SK-N-SH (cell line): ENCODE measurements around the gene GALNTL6. TPM values are rescaled to one million over a fixed set of nuclear protein-coding genes. Genes with fewer than 3 reads are reported as not detected.

ENCODE experiments used
- CTCF ChIA-PET: fragments of 300-600, 350-600 bp; formaldehyde crosslinking; extraction: SDS; loops from one replicate; lab custom pipeline; 2021; lab: Yijun Ruan, JAX
- POLR2A ChIA-PET: fragments of 350-600 bp; sonication (Branson Sonifier 250); formaldehyde crosslinking; extraction: SDS; loops from one replicate; lab custom pipeline; 2020; ENCODE audit warnings: antibody characterized with exemption, inconsistent platforms; lab: Yijun Ruan, JAX
- DNase-seq: peaks from one replicate; pipeline ENCODE4 v3.0.0; 2012
- H2AFZ ChIP-seq: fragments of 200-600 bp; sonication (generic); 2 replicates; pipeline ENCODE4 v1.8.1; 2016; ENCODE audit warnings: antibody characterized with exemption, mild to moderate bottlenecking, low read depth
- H3F3A ChIP-seq: fragments of 200-600 bp; sonication (generic); replicated peaks from 2 replicates; pipeline ENCODE3; 2016; ENCODE audit warnings: antibody characterized with exemption, mild to moderate bottlenecking; ENCODE audit not compliant: insufficient read depth
- H3K27ac ChIP-seq, 2 experiments: fragments of 200-500 bp in 1 of 2; fragments of 200-600 bp in 1 of 2; sonication (Bioruptor generic) in 1 of 2; sonication (generic), shearing (Covaris generic) in 1 of 2; 2 replicates each; pipeline versions ENCODE4 v1.5.1 to v1.6.1; 2014 to 2016; ENCODE audit warnings: low read depth in 2 of 2, inconsistent platforms in 1 of 2, low read length in 1 of 2, mild to moderate bottlenecking in 1 of 2, mixed read lengths in 1 of 2
- H3K27me3 ChIP-seq: fragments of 200-600 bp; sonication (generic), shearing (Covaris generic); 2 replicates; pipeline ENCODE4 v1.6.1; 2016; ENCODE audit warnings: mixed run types; ENCODE audit not compliant: insufficient read depth
- H3K36me3 ChIP-seq, 2 experiments: fragments of 200-500 bp in 1 of 2; fragments of 200-600 bp in 1 of 2; sonication (Bioruptor generic) in 1 of 2; sonication (generic) in 1 of 2; replicated peaks in 1 of 2; 2 replicates each; pipeline versions ENCODE3 to v1.5.1; 2014 to 2016; ENCODE audit warnings: low read length in 1 of 2, mild to moderate bottlenecking in 1 of 2; ENCODE audit not compliant: insufficient read depth in 2 of 2, control insufficient read depth in 1 of 2
- H3K4me1 ChIP-seq, 2 experiments: fragments of 200-500 bp in 1 of 2; fragments of 200-600 bp in 1 of 2; sonication (Bioruptor generic) in 1 of 2; sonication (generic), shearing (Covaris generic) in 1 of 2; 2 replicates each; pipeline versions ENCODE4 v1.5.1 to v1.6.1; 2014 to 2016; ENCODE audit warnings: low read depth in 1 of 2, low read length in 1 of 2, mixed run types in 1 of 2; ENCODE audit not compliant: insufficient read depth in 2 of 2, control insufficient read depth in 1 of 2
- H3K4me2 ChIP-seq: fragments of 200-600 bp; sonication (generic), shearing (Covaris generic); 2 replicates; pipeline ENCODE4 v1.6.1; 2017; ENCODE audit warnings: mixed run types
- H3K4me3 ChIP-seq, 2 experiments: fragments of 200-500 bp in 1 of 2; fragments of 200-600 bp in 1 of 2; sonication (Bioruptor generic) in 1 of 2; sonication (generic), shearing (Covaris generic) in 1 of 2; 2 replicates each; pipeline versions ENCODE4 v1.5.1 to v1.8.1; 2014 to 2016; ENCODE audit warnings: low read depth in 2 of 2, inconsistent platforms in 1 of 2, low read length in 1 of 2, mild to moderate bottlenecking in 1 of 2, mixed read lengths in 1 of 2, moderate library complexity in 1 of 2
- H3K79me2 ChIP-seq: fragments of 200-600 bp; sonication (generic); 2 replicates; pipeline ENCODE4 v1.8.1; 2017; ENCODE audit warnings: mild to moderate bottlenecking; ENCODE audit not compliant: insufficient read depth
- H3K9ac ChIP-seq: fragments of 200-600 bp; sonication (generic); 2 replicates; pipeline ENCODE4 v1.6.1; 2017; ENCODE audit warnings: mixed run types
- H3K9me2 ChIP-seq: fragments of 200-600 bp; sonication (generic); 2 replicates; pipeline ENCODE4 v1.6.1; 2017; ENCODE audit warnings: mixed run types
- H3K9me3 ChIP-seq: fragments of 200-600 bp; sonication (generic); 2 replicates; pipeline ENCODE4 v1.6.1; 2017; ENCODE audit warnings: mixed run types, mild to moderate bottlenecking, moderate library complexity
- H4K20me1 ChIP-seq: fragments of 200-600 bp; sonication (generic); 2 replicates; pipeline ENCODE4 v1.6.1; 2017; ENCODE audit warnings: mild to moderate bottlenecking, mixed run types; ENCODE audit not compliant: insufficient read depth
- ELF1 ChIP-seq: IDR thresholded peaks from 2 replicates; pipeline ENCODE4 v1.4.0; 2012
- EP300 ChIP-seq, 2 experiments: IDR thresholded peaks; 2 replicates each; pipeline versions ENCODE4 v1.4.0 to v1.6.1; 2012; ENCODE audit warnings: borderline replicate concordance in 1 of 2, low read depth in 1 of 2, low read length in 1 of 2
- FOSL2 ChIP-seq: IDR thresholded peaks from 2 replicates; pipeline ENCODE4 v1.4.0; 2012; ENCODE audit warnings: low read depth, mild to moderate bottlenecking, moderate library complexity, borderline replicate concordance
- IRF3 ChIP-seq: fragments of 150-350 bp; IDR thresholded peaks from 2 replicates; pipeline ENCODE4 v1.6.1; 2016; ENCODE audit warnings: mild to moderate bottlenecking, low read depth, low read length
- JUND ChIP-seq: IDR thresholded peaks from 2 replicates; pipeline ENCODE4 v1.4.0; 2012
- MAX ChIP-seq: IDR thresholded peaks from 2 replicates; pipeline ENCODE4 v1.4.0; 2012; ENCODE audit warnings: low read depth
- MEF2A ChIP-seq: IDR thresholded peaks from 2 replicates; pipeline ENCODE4 v1.4.0; 2012; ENCODE audit warnings: low read depth, borderline replicate concordance
- NFIC ChIP-seq: IDR thresholded peaks from 2 replicates; pipeline ENCODE4 v1.4.0; 2012; ENCODE audit warnings: borderline replicate concordance
- NRF1 ChIP-seq: IDR thresholded peaks from 2 replicates; pipeline ENCODE4 v1.6.1; 2012; ENCODE audit warnings: low read depth, mild to moderate bottlenecking, low read length
- PBX3 ChIP-seq: IDR thresholded peaks from 2 replicates; pipeline ENCODE4; 2012
- RAD21 ChIP-seq: IDR thresholded peaks from 2 replicates; pipeline ENCODE4 v1.6.1; 2012; ENCODE audit warnings: mild to moderate bottlenecking, low read length
- RCOR1 ChIP-seq: fragments of 150-350 bp; IDR thresholded peaks from 2 replicates; pipeline ENCODE4 v1.6.1; 2017; ENCODE audit warnings: antibody characterized with exemption, low read length
- REST ChIP-seq: IDR thresholded peaks from 2 replicates; pipeline ENCODE4 v1.6.1; 2012; ENCODE audit warnings: mild to moderate bottlenecking, low read depth, low read length, moderate library complexity
- RFX5 ChIP-seq: IDR thresholded peaks from 2 replicates; pipeline ENCODE4 v1.6.1; 2012; ENCODE audit warnings: mild to moderate bottlenecking, improper control_type of control experiment, low read length
- SIN3A ChIP-seq: IDR thresholded peaks from 2 replicates; pipeline ENCODE4 v1.6.1; 2012; ENCODE audit warnings: low read depth, mild to moderate bottlenecking, low read length, moderate library complexity, borderline replicate concordance
- SMC3 ChIP-seq: IDR thresholded peaks from 2 replicates; pipeline ENCODE4 v1.6.1; 2012; ENCODE audit warnings: low read depth, low read length, improper control_type of control experiment
- TAF1 ChIP-seq: IDR thresholded peaks from 2 replicates; pipeline ENCODE4 v1.6.1; 2012; ENCODE audit warnings: low read depth, mild to moderate bottlenecking, low read length, moderate library complexity, borderline replicate concordance
- TEAD4 ChIP-seq: IDR thresholded peaks from 2 replicates; pipeline ENCODE4 v1.4.0; 2012; ENCODE audit warnings: mild to moderate bottlenecking, borderline replicate concordance; ENCODE audit not compliant: insufficient read depth
- USF2 ChIP-seq: fragments of 150-350 bp; IDR thresholded peaks from 2 replicates; pipeline ENCODE4 v1.6.1; 2017; ENCODE audit warnings: antibody characterized with exemption, low read length, low read depth, borderline replicate concordance
- YY1 ChIP-seq: IDR thresholded peaks from 2 replicates; pipeline ENCODE4 v1.4.0; 2012; ENCODE audit warnings: low read depth, mild to moderate bottlenecking
- ZBTB33 ChIP-seq: IDR thresholded peaks from 2 replicates; pipeline ENCODE4 v1.4.0; 2012; ENCODE audit warnings: low read depth, borderline replicate concordance
- WGBS: methylation state at CpG from one replicate; pipeline ENCODE4 v1.1.6; 2017; ENCODE audit warnings: low lambda C conversion rate; 5-methylcytosine and 5-hydroxymethylcytosine counted together
- polyA plus RNA-seq, 3 experiments: library from polyadenylated mRNA; depleted of rRNA; stranded (reverse); fragments of >200 nt; gene quantifications; 2 replicates each; pipeline ENCODE4 v1.2.3, GENCODE V29; 2012

Gene GALNTL6
- polyA plus RNA-seq, 1 of the 3 experiments (the other 2 are of a cell fraction) = 0.07 TPM

GRCh38 chr4:172141025-172141424, 327.8 kb downstream of the GALNTL6 start (continued):
- no peak for TF ChIP-seq REST
- no peak for TF ChIP-seq USF2

GRCh38 chr4:172142281-172142741, 329.1 kb downstream of the GALNTL6 start:
- Histone ChIP-seq H3K9ac (no peak overlapping the region), H3K9me3 (no peaks in the 10 kb centered on the region), H3K36me3 (no peaks in the 10 kb centered on the region), H3K9me2 (no peaks in the 10 kb centered on the region), H2AFZ (no peak overlapping the region), H4K20me1 (no peaks in the 10 kb centered on the region), H3K4me3 (no peak overlapping the region), H3F3A (peaks cover 3% of the 10 kb centered on the region), H3K4me2 (no peak overlapping the region), H3K27me3 (no peaks in the 10 kb centered on the region), H3K79me2 (no peaks in the 10 kb centered on the region), H3K4me1 (peaks cover 7 to 10% of the 10 kb centered on the region in 2 experiments; a peak in 3 of 4 replicates), H3K27ac (peak overlapping the region in 1 of 2 experiments; percentile 19; a peak in 2 of 4 replicates)
- TF ChIP-seq SIN3A = no peak
- TF ChIP-seq RFX5 = no peak
- TF ChIP-seq RCOR1 = no peak
- no peak for TF ChIP-seq ZBTB33
- peak; percentile 62 for TF ChIP-seq JUND
- TF ChIP-seq IRF3 = no peak
- no peak for TF ChIP-seq MAX
- no peak for TF ChIP-seq TAF1
- TF ChIP-seq NRF1 = no peak
- no peak for TF ChIP-seq ELF1
- peak; percentile 72 for TF ChIP-seq FOSL2
- TF ChIP-seq MEF2A = no peak
- peak; percentile 38; the same call in 1 of the 2 replicates for TF ChIP-seq TEAD4
- TF ChIP-seq SMC3 = no peak
- TF ChIP-seq NFIC = no peak
- TF ChIP-seq EP300 (IDR thresholded peaks at IDR 0.05; ENCODE audit: borderline replicate concordance in 1 of 2, low read depth in 1 of 2, low read length in 1 of 2) = peak in 1 of 2 experiments; percentile 43; a peak in 1 of 4 replicates
- no peak for TF ChIP-seq YY1
- TF ChIP-seq RAD21 = no peak
- 0 out of 2 replicates have a peak, but pooled peaks have one; percentile 3 for TF ChIP-seq PBX3
- CTCF ChIA-PET = interaction anchor here (1.0 kb wide), 1 partner anchor 14 kb away, joined by 3 read pairs; no protein-coding TSS in a partner anchor
- DNase-seq = no peak
- POLR2A ChIA-PET = no interaction called here
- WGBS = 5% methylated on average over 2 of the region's 2 CpGs
